H1 (cell line): Measurements from ENCODE around the gene ETV1. TPM values are rescaled to one million over a fixed set of nuclear protein-coding genes. Genes with fewer than 3 reads are reported as not detected.

Experiments used
- CTCF ChIA-PET: fragments of 300-600 bp; sonication (Branson Sonifier 250); formaldehyde crosslinking; loops from one replicate; lab custom pipeline; 2021; ENCODE audit not compliant: partially characterized antibody; lab: Charles Lee
- POLR2A ChIA-PET: fragments of 300-600 bp; sonication (Branson Sonifier 250); formaldehyde crosslinking; loops from one replicate; lab custom pipeline; 2021; ENCODE audit warnings: inconsistent platforms; ENCODE audit not compliant: partially characterized antibody; lab: Charles Lee
- DNase-seq, 2 experiments: peaks; one replicate each; pipeline versions ENCODE4 v3.0.0 to v3.0.0-alpha.2; 2010 to 2022; ENCODE audit warnings: low spot score in 2 of 2, low read depth in 1 of 2, mixed read lengths in 1 of 2
- FAIRE-seq: peaks from 2 replicates; lab custom pipeline; 2011; peaks lifted over from hg19 to GRCh38; lab: Jason Lieb, UNC
- H2AFZ ChIP-seq: 2 replicates; pipeline ENCODE4 v1.8.1; 2012; ENCODE audit warnings: low read length, inconsistent platforms
- H2AK5ac ChIP-seq: 2 replicates; pipeline ENCODE4 v1.6.1; 2013; ENCODE audit warnings: low read depth, low read length
- H2BK120ac ChIP-seq: replicated peaks from 2 replicates; pipeline ENCODE3; 2013; ENCODE audit warnings: low read depth, low read length, inconsistent platforms
- H2BK12ac ChIP-seq: 2 replicates; pipeline ENCODE4 v1.6.1; 2013; ENCODE audit warnings: low read depth, low read length
- H2BK15ac ChIP-seq: 2 replicates; pipeline ENCODE4 v1.6.1; 2013; ENCODE audit warnings: low read length
- H2BK20ac ChIP-seq: 2 replicates; pipeline ENCODE4 v1.6.1; 2013; ENCODE audit warnings: low read length
- H2BK5ac ChIP-seq: 2 replicates; pipeline ENCODE4 v1.6.1; 2013; ENCODE audit warnings: low read depth, low read length
- H3K14ac ChIP-seq: 2 replicates; pipeline ENCODE4 v1.6.1; 2013; ENCODE audit warnings: inconsistent platforms; ENCODE audit not compliant: insufficient read length
- H3K18ac ChIP-seq: 2 replicates; pipeline ENCODE4 v1.6.1; 2013; ENCODE audit warnings: low read length; ENCODE audit errors: extremely low read depth
- H3K23ac ChIP-seq: 2 replicates; pipeline ENCODE4 v1.6.1; 2013; ENCODE audit warnings: inconsistent platforms; ENCODE audit not compliant: insufficient read length
- H3K23me2 ChIP-seq: 2 replicates; pipeline ENCODE4 v1.6.1; 2013; ENCODE audit warnings: low read depth, low read length
- H3K27ac ChIP-seq: 2 replicates; pipeline ENCODE4 v1.6.1; 2011; ENCODE audit warnings: low read depth, low read length, inconsistent platforms
- H3K27me3 ChIP-seq, 4 experiments: replicated peaks in 1 of 4; 1 replicate in 1 of 4; 2 replicates in 3 of 4; pipeline versions ENCODE4 v1.6.1 to v1.8.1; 2011 to 2013; ENCODE audit warnings: low read length in 3 of 4, mild to moderate bottlenecking in 3 of 4, inconsistent platforms in 2 of 4, mixed read lengths in 2 of 4, moderate library complexity in 1 of 4; ENCODE audit not compliant: control insufficient read depth in 3 of 4, insufficient read depth in 3 of 4; ENCODE audit errors: extremely low read depth in 1 of 4
- H3K36me3 ChIP-seq, 4 experiments: 2 replicates each; pipeline versions ENCODE4 v1.6.1 to v1.8.1; 2011 to 2013; ENCODE audit warnings: mild to moderate bottlenecking in 4 of 4, low read length in 3 of 4, moderate library complexity in 2 of 4, control low read depth in 1 of 4, inconsistent platforms in 1 of 4; ENCODE audit not compliant: insufficient read depth in 4 of 4, control insufficient read depth in 2 of 4
- H3K4ac ChIP-seq: replicated peaks from 2 replicates; pipeline ENCODE3; 2013; ENCODE audit warnings: low read length, low read depth, mixed read lengths, inconsistent platforms; ENCODE audit not compliant: insufficient read length
- H3K4me1 ChIP-seq, 4 experiments: replicated peaks in 1 of 4; 1 replicate in 1 of 4; 2 replicates in 3 of 4; pipeline versions ENCODE4 v1.6.1 to v1.8.1; 2011 to 2013; ENCODE audit warnings: low read length in 3 of 4, inconsistent platforms in 2 of 4, mixed read lengths in 1 of 4; ENCODE audit not compliant: insufficient read depth in 4 of 4, control insufficient read depth in 3 of 4
- H3K4me2 ChIP-seq, 2 experiments: 2 replicates each; pipeline versions ENCODE4 v1.6.1 to v1.8.1; 2011 to 2013; ENCODE audit warnings: low read depth in 2 of 2, low read length in 2 of 2, control low read depth in 1 of 2, inconsistent platforms in 1 of 2, mild to moderate bottlenecking in 1 of 2; ENCODE audit not compliant: insufficient read depth in 1 of 2
- H3K4me3 ChIP-seq, 4 experiments: fragments of 200-600, 300-600 bp in 1 of 4; sonication (generic), shearing (Covaris generic), sonication (Bioruptor Twin) in 1 of 4; 2 replicates each; pipeline versions ENCODE4 v1.5.1 to v1.8.1; 2011 to 2016; ENCODE audit warnings: low read length in 4 of 4, low read depth in 3 of 4, control low read depth in 2 of 4, inconsistent platforms in 2 of 4, mild to moderate bottlenecking in 2 of 4, mixed read lengths in 1 of 4, moderate library complexity in 1 of 4; ENCODE audit not compliant: insufficient read depth in 2 of 4; ENCODE audit errors: extremely low read depth in 1 of 4
- H3K56ac ChIP-seq: replicated peaks from 2 replicates; pipeline ENCODE3; 2013; ENCODE audit warnings: low read depth, mild to moderate bottlenecking, mixed read lengths, low read length, inconsistent platforms; ENCODE audit not compliant: insufficient read length
- H3K79me1 ChIP-seq: 2 replicates; pipeline ENCODE4 v1.6.1; 2013; ENCODE audit warnings: low read depth, low read length, control low read depth
- H3K79me2 ChIP-seq, 2 experiments: 2 replicates each; pipeline versions ENCODE4 v1.6.1 to v1.8.1; 2012 to 2013; ENCODE audit warnings: low read length in 2 of 2, mild to moderate bottlenecking in 2 of 2, inconsistent platforms in 1 of 2; ENCODE audit not compliant: insufficient read depth in 2 of 2, control insufficient read depth in 1 of 2
- H3K9ac ChIP-seq, 4 experiments: replicated peaks in 1 of 4; 1 replicate in 1 of 4; 2 replicates in 3 of 4; pipeline versions ENCODE4 v1.6.1 to v1.8.1; 2011 to 2013; ENCODE audit warnings: low read depth in 3 of 4, low read length in 3 of 4, control low read depth in 2 of 4, mild to moderate bottlenecking in 2 of 4, moderate library complexity in 2 of 4, inconsistent platforms in 1 of 4; ENCODE audit errors: extremely low read depth in 1 of 4
- H3K9me3 ChIP-seq, 2 experiments: 2 replicates each; pipeline versions ENCODE4 v1.6.1 to v1.8.1; 2012 to 2013; ENCODE audit warnings: mild to moderate bottlenecking in 2 of 2, moderate library complexity in 2 of 2, control low read depth in 1 of 2, inconsistent platforms in 1 of 2, low read depth in 1 of 2, low read length in 1 of 2, mixed read lengths in 1 of 2; ENCODE audit not compliant: insufficient read depth in 2 of 2
- H4K20me1 ChIP-seq, 2 experiments: replicated peaks in 1 of 2; 2 replicates each; pipeline versions ENCODE3 to v1.8.1; 2011 to 2013; ENCODE audit warnings: inconsistent platforms in 2 of 2, low read length in 2 of 2, mild to moderate bottlenecking in 1 of 2; ENCODE audit not compliant: insufficient read depth in 2 of 2, control insufficient read depth in 1 of 2
- H4K5ac ChIP-seq: 2 replicates; pipeline ENCODE4 v1.6.1; 2013; ENCODE audit warnings: low read length, low read depth, mixed read lengths, inconsistent platforms; ENCODE audit not compliant: insufficient read length
- H4K8ac ChIP-seq: 2 replicates; pipeline ENCODE4 v1.8.0; 2013; ENCODE audit warnings: mild to moderate bottlenecking, moderate library complexity, low read length, inconsistent platforms; ENCODE audit not compliant: insufficient read depth; ENCODE audit errors: extremely low read depth
- H4K91ac ChIP-seq: replicated peaks from 2 replicates; pipeline ENCODE3; 2013; ENCODE audit warnings: low read length, mixed read lengths, inconsistent platforms; ENCODE audit not compliant: insufficient read length
- NRF1 ChIP-seq: IDR thresholded peaks from 2 replicates; pipeline ENCODE4 v1.6.1; 2011; ENCODE audit warnings: mild to moderate bottlenecking, low read depth, low read length, improper control_type of control experiment
- WGBS, 2 experiments: shearing (Covaris generic) in 1 of 2; methylation state at CpG; one replicate each; pipeline versions ENCODE4 v1.1.6 to v1.1.7; 2013 to 2015; ENCODE audit warnings: low lambda C conversion rate in 2 of 2, mixed read lengths in 2 of 2, inconsistent platforms in 1 of 2, low coverage in 1 of 2, missing lambda C conversion rate in 1 of 2; ENCODE audit not compliant: insufficient replicate concordance in 2 of 2, insufficient coverage in 1 of 2, insufficient read length in 1 of 2; ENCODE audit errors: extremely low coverage in 1 of 2, missing lambda C conversion rate in 1 of 2; 5-methylcytosine and 5-hydroxymethylcytosine counted together
- polyA plus RNA-seq, 7 experiments: library from polyadenylated mRNA; depleted of rRNA in 3 of 7; stranded (reverse) in 5 of 7; unstranded in 2 of 7; fragments of >200 nt in 5 of 7; fragments of 200-250 nt in 2 of 7; gene quantifications; 1 replicate in 5 of 7; 2 replicates in 1 of 7; 4 replicates in 1 of 7; pipeline versions ENCODE4 v1.2.1 to v1.2.3, GENCODE V29; 2011 to 2013; ENCODE audit warnings: missing spikeins in 2 of 7, mixed read lengths in 2 of 7
- total RNA-seq: library from RNA; stranded (reverse); fragmentation: NEBNext Ultra II Directional; extraction: Animal tissue kit (Norgen Biotek cat#: 25700); gene quantifications from 2 replicates; pipeline ENCODE4 v1.2.1, GENCODE V29; 2021

ETV1 gene
- total and polyA plus RNA-seq, 2 of the 8 experiments (the other 6 are each of a cell fraction or from before 2014, with no cell fraction given) = 58.3 to 91.2 TPM

- Histone ChIP-seq H3K9me3 (no peaks in the 10 kb centered on the region), H3K36me3 (peaks cover 0 to 3% (median 1%) of the 10 kb centered on the region in 4 experiments; a peak in 2 of 8 replicates), H4K20me1 (peaks cover 0 to 2% of the 10 kb centered on the region in 2 experiments), H2BK5ac (no peak overlapping the region), H2AFZ (no peak overlapping the region), H3K79me2 (peaks cover 0 to 51% of the 10 kb centered on the region in 2 experiments; a peak in 1 of 4 replicates), H2BK120ac (no peak overlapping the region), H4K91ac (no peak overlapping the region), H2AK5ac (no peak overlapping the region), H3K23ac (no peak overlapping the region), H3K4ac (no peak overlapping the region), H3K4me1 (peaks cover 0 to 2% (median 0%) of the 10 kb centered on the region in 4 experiments; a peak in 1 of 7 replicates), H3K23me2 (no peaks in the 10 kb centered on the region; the same call in 1 of the 2 replicates), H4K5ac (no peak overlapping the region), H2BK20ac (no peak overlapping the region), H3K9ac (no peak overlapping the region), H3K4me3 (no peak overlapping the region), H3K4me2 (no peak overlapping the region), H3K56ac (no peak overlapping the region), H3K18ac (no peak overlapping the region), H4K8ac (no peak overlapping the region), H2BK15ac (no peak overlapping the region), H3K27me3 (no peaks in the 10 kb centered on the region), H3K27ac (no peak overlapping the region), H3K79me1 (peaks cover 4% of the 10 kb centered on the region; the same call in 1 of the 2 replicates), H2BK12ac (no peak overlapping the region), H3K14ac (no peak overlapping the region)
- ChIA-PET POLR2A (no interaction called here), CTCF (interaction anchor here (0.5 to 0.7 kb wide), 2 partner anchors 9 to 674 kb away, joined by 3 read pairs; no protein-coding TSS in a partner anchor)
- no peak for DNase-seq
- FAIRE-seq = no peak
- 89% methylated on average over 2 of the region's 2 CpGs; no CpG with 5 or more reads in 1 of the 2 experiments for WGBS, 2 experiments
- no peak for TF ChIP-seq NRF1
Measured at GRCh38 chr7:13955494-13955893, 34.0 kb downstream of the ETV1 start.
